GM12878 (cell line): ENCODE data around the gene PPP1R1C. TPM values are rescaled to one million over a fixed set of nuclear protein-coding genes. Genes with fewer than 3 reads are reported as not detected.

Experiments used
- ATAC-seq: fragments of 200-7000 bp; cut with Tn5 transposase; 3 replicates; pipeline ENCODE4 v1.9.1; 2020; ENCODE audit warnings: mild to moderate bottlenecking, moderate library complexity
- BruUV-seq: library from RNA; stranded (reverse); fragments of 400-500 nt; replicated peaks from 2 replicates; lab custom pipeline; 2021; lab: Mats Ljungman, UMichigan
- CTCF ChIA-PET: fragments of 300-600 bp; sonication (Branson Sonifier 250); formaldehyde crosslinking; extraction: SDS; loops from one replicate; lab custom pipeline; 2021; ENCODE audit warnings: inconsistent platforms; lab: Yijun Ruan, JAX
- POLR2A ChIA-PET: fragments of 350-600 bp; formaldehyde crosslinking; extraction: SDS; loops from one replicate; lab custom pipeline; 2021; ENCODE audit warnings: inconsistent platforms; lab: Charles Lee
- RAD21 ChIA-PET: fragments of 300-600 bp; sonication (Branson Sonifier 250); formaldehyde crosslinking; loops from one replicate; lab custom pipeline; 2023; ENCODE audit warnings: antibody characterized with exemption; ENCODE audit not compliant: unreplicated experiment; lab: Charles Lee
- SMC1A ChIA-PET: fragments of 300-600 bp; sonication (Branson Sonifier 250); formaldehyde crosslinking; loops from one replicate; lab custom pipeline; 2023; ENCODE audit not compliant: unreplicated experiment, uncharacterized antibody; lab: Charles Lee
- DNase-seq: peaks from one replicate; pipeline ENCODE4 v3.0.0-alpha.2; 2011; ENCODE audit warnings: low read depth, low spot score
- FAIRE-seq: peaks from 3 replicates; lab custom pipeline; 2011; peaks lifted over from hg19 to GRCh38; lab: Jason Lieb, UNC
- H2AFZ ChIP-seq: 2 replicates; pipeline ENCODE4 v1.6.0; 2011; ENCODE audit warnings: low read depth, low read length, control low read depth; ENCODE audit not compliant: control insufficient read depth
- H3K27ac ChIP-seq: 2 replicates; pipeline ENCODE4 v1.5.1; 2011; ENCODE audit warnings: control low read depth; ENCODE audit not compliant: control insufficient read depth, insufficient read depth
- H3K27me3 ChIP-seq, 2 experiments: replicated peaks in 1 of 2; 2 replicates each; pipeline versions ENCODE4 v1.6.0 to v1.6.1; 2011; ENCODE audit warnings: low read length in 1 of 2; ENCODE audit not compliant: control insufficient read depth in 2 of 2, insufficient read depth in 2 of 2
- H3K36me3 ChIP-seq, 2 experiments: 2 replicates each; pipeline ENCODE4 v1.5.1; 2011; ENCODE audit warnings: low read length in 1 of 2; ENCODE audit not compliant: control insufficient read depth in 2 of 2, insufficient read depth in 2 of 2
- H3K4me1 ChIP-seq: 2 replicates; pipeline ENCODE4 v1.6.1; 2011; ENCODE audit warnings: mild to moderate bottlenecking, low read length, moderate library complexity, mixed read lengths; ENCODE audit not compliant: control insufficient read depth, insufficient read depth
- H3K4me2 ChIP-seq: 2 replicates; pipeline ENCODE4 v1.6.0; 2011; ENCODE audit warnings: control low read depth; ENCODE audit not compliant: control insufficient read depth, insufficient read depth
- H3K4me3 ChIP-seq: fragments of 200-600 bp; sonication (generic); 2 replicates; pipeline ENCODE4 v1.5.1; 2016
- H3K79me2 ChIP-seq: 2 replicates; pipeline ENCODE4 v1.6.0; 2011; ENCODE audit warnings: low read length; ENCODE audit not compliant: control insufficient read depth, insufficient read depth
- H3K9ac ChIP-seq: 2 replicates; pipeline ENCODE4 v1.8.0; 2011; ENCODE audit warnings: low read length, control low read depth, mixed read lengths; ENCODE audit not compliant: control insufficient read depth, insufficient read depth
- H3K9me3 ChIP-seq: replicated peaks from 3 replicates; pipeline ENCODE4 v1.5.1; 2011; ENCODE audit warnings: mild to moderate bottlenecking, low read length; ENCODE audit not compliant: control insufficient read depth, insufficient read depth
- H4K20me1 ChIP-seq: 2 replicates; pipeline ENCODE4 v1.6.0; 2011; ENCODE audit not compliant: control insufficient read depth, insufficient read depth
- BACH1 ChIP-seq: fragments of 450-650 bp; IDR thresholded peaks from 2 replicates; pipeline ENCODE4 v1.6.1; 2017; ENCODE audit warnings: mild to moderate bottlenecking, borderline replicate concordance
- BMI1 ChIP-seq: fragments of 450-650 bp; IDR thresholded peaks from 2 replicates; pipeline ENCODE4 v1.6.1; 2016; ENCODE audit warnings: mild to moderate bottlenecking, moderate library complexity, borderline replicate concordance
- EGR1 ChIP-seq, 2 experiments: IDR thresholded peaks; 1 replicate in 1 of 2; 2 replicates in 1 of 2; pipeline ENCODE4 v1.6.1; 2011 to 2012; ENCODE audit warnings: low read depth in 2 of 2, low read length in 2 of 2, borderline replicate concordance in 1 of 2, mild to moderate bottlenecking in 1 of 2, moderate library complexity in 1 of 2
- JUND ChIP-seq: IDR thresholded peaks from 2 replicates; pipeline ENCODE4 v1.6.1; 2012; ENCODE audit warnings: low read depth, mild to moderate bottlenecking, low read length, improper control_type of control experiment, moderate library complexity
- KAT2A ChIP-seq: conservative IDR thresholded peaks from 2 replicates; pipeline ENCODE4 v1.6.1; 2011; ENCODE audit warnings: low read depth, low read length; ENCODE audit not compliant: control insufficient read depth
- MTA3 ChIP-seq: IDR thresholded peaks from 2 replicates; pipeline ENCODE4 v1.6.1; 2012; ENCODE audit warnings: low read length, inconsistent platforms, borderline replicate concordance
- RB1 ChIP-seq: fragments of 450-650 bp; formaldehyde crosslinking; IDR thresholded peaks from 2 replicates; pipeline ENCODE4 v1.6.1; 2017; ENCODE audit warnings: mild to moderate bottlenecking, borderline replicate concordance
- SIN3A ChIP-seq: IDR thresholded peaks from 2 replicates; pipeline ENCODE4 v1.6.1; 2012; ENCODE audit warnings: low read depth, low read length, improper control_type of control experiment
- SP1 ChIP-seq: IDR thresholded peaks from one replicate; pipeline ENCODE4 v1.6.1; 2011; ENCODE audit warnings: low read depth, low read length
- TAF1 ChIP-seq: IDR thresholded peaks from 2 replicates; pipeline ENCODE4 v1.6.1; 2011; ENCODE audit warnings: mild to moderate bottlenecking, low read depth, low read length, borderline replicate concordance
- ZNF217 ChIP-seq: fragments of 450-650 bp; IDR thresholded peaks from 2 replicates; pipeline ENCODE4 v1.6.1; 2017; ENCODE audit warnings: antibody characterized with exemption, mild to moderate bottlenecking
- ZZZ3 ChIP-seq: IDR thresholded peaks from 2 replicates; pipeline ENCODE4 v1.6.1; 2011; ENCODE audit warnings: low read depth; ENCODE audit not compliant: control insufficient read depth, insufficient read length
- WGBS: methylation state at CpG from one replicate; pipeline ENCODE4 v1.1.6; 2016; ENCODE audit warnings: low lambda C conversion rate; ENCODE audit not compliant: insufficient replicate concordance, insufficient coverage; ENCODE audit errors: missing lambda C conversion rate; 5-methylcytosine and 5-hydroxymethylcytosine counted together
- in situ Hi-C: fragments of 300-500 bp; cut with MboI; formaldehyde crosslinking; loops from 9 replicates; pipeline ENCODE4 v1.14.3; 2018; ENCODE audit warnings: mixed read lengths
- intact Hi-C: fragments of 100-400 bp; cut with micrococcal nuclease; formaldehyde crosslinking; loops from one replicate; pipeline ENCODE4 v1.14.2; 2022; ENCODE audit not compliant: unreplicated experiment
- polyA plus RNA-seq, 11 experiments: library from polyadenylated mRNA; depleted of rRNA in 4 of 11; unstranded in 6 of 11; stranded (reverse) in 5 of 11; fragments of >200 nt; fragmentation: Nextera tagmentation in 4 of 11; fragmentation: Illumina TruSeq in 1 of 11; extraction: Ambion mirVana in 4 of 11; extraction: Trizol in 1 of 11; gene quantifications; 1 replicate in 1 of 11; 2 replicates in 10 of 11; pipeline versions ENCODE4 v1.2.1 to v1.2.3, GENCODE V29; 2011 to 2016; ENCODE audit warnings: inconsistent platforms in 2 of 11, missing spikeins in 2 of 11, low read depth in 1 of 11
- total RNA-seq, 4 experiments: library from RNA; depleted of rRNA in 3 of 4; stranded (reverse); fragments of >200 nt in 3 of 4; fragmentation: Illumina TruSeq in 1 of 4; extraction: Trizol in 1 of 4; gene quantifications; 2 replicates each; pipeline versions ENCODE4 v1.2.1 to v1.2.3, GENCODE V29; 2013 to 2021
- TF ChIP-seq, protein P1 (sequence below): fragments of 450-650 bp; IDR thresholded peaks from 2 replicates; pipeline ENCODE4 v1.6.1; 2018; ENCODE audit warnings: mild to moderate bottlenecking, low read depth, moderate library complexity; ENCODE audit not compliant: partially characterized antibody

PPP1R1C gene
- total and polyA plus RNA-seq, 10 of the 15 experiments (the other 5 are each of a cell fraction or from before 2014, with no cell fraction given): 0.11 TPM; not detected in 9

DNA sequence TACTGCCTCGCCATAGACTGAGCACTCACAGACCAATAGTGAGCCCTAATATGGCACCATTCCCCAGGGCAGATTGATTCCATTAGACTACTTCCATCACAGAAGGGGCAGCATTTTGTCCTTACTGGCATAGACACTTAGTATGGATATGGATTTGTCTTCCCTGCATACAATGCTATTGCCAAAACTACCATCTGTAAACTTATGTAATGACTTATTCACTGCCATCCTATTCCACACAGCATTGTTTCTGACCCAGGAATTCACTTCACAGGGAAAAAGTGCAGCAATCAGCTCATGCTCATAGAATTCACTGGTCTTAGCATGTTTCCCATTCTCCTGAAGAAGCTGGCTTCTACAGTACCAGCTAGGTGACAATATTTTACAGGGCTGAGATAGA lies 179.0 kb downstream of the PPP1R1C start:
- 0% methylated on average over 1 of the region's 1 CpG for WGBS
- BruUV-seq: no TSS peak
- POLR2A ChIA-PET: no interaction called here

More for the DNA sequence above, 179.0 kb downstream of the PPP1R1C start:
- TF ChIP-seq RB1 (no peak), ZZZ3 (no peak), MTA3 (no peak), ZNF217 (no peak), SP1 (no peak), TAF1 (no peak), KAT2A (no peak), BMI1 (no peak), JUND (no peak), BACH1 (no peak), SIN3A (no peak), EGR1 (IDR thresholded peaks at IDR 0.05; ENCODE audit: borderline replicate concordance in 1 of 2, low read depth in 2 of 2, low read length in 2 of 2) (no peak)
- TF ChIP-seq, protein P1, sequence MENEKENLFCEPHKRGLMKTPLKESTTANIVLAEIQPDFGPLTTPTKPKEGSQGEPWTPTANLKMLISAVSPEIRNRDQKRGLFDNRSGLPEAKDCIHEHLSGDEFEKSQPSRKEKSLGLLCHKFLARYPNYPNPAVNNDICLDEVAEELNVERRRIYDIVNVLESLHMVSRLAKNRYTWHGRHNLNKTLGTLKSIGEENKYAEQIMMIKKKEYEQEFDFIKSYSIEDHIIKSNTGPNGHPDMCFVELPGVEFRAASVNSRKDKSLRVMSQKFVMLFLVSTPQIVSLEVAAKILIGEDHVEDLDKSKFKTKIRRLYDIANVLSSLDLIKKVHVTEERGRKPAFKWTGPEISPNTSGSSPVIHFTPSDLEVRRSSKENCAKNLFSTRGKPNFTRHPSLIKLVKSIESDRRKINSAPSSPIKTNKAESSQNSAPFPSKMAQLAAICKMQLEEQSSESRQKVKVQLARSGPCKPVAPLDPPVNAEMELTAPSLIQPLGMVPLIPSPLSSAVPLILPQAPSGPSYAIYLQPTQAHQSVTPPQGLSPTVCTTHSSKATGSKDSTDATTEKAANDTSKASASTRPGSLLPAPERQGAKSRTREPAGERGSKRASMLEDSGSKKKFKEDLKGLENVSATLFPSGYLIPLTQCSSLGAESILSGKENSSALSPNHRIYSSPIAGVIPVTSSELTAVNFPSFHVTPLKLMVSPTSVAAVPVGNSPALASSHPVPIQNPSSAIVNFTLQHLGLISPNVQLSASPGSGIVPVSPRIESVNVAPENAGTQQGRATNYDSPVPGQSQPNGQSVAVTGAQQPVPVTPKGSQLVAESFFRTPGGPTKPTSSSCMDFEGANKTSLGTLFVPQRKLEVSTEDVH: no peak
- Histone ChIP-seq H3K9me3 (no peaks in the 10 kb centered on the region), H3K4me3 (no peak overlapping the region), H2AFZ (no peak overlapping the region), H3K79me2 (no peaks in the 10 kb centered on the region), H3K9ac (no peak overlapping the region), H3K36me3 (no peaks in the 10 kb centered on the region), H3K4me2 (no peak overlapping the region), H3K27me3 (no peaks in the 10 kb centered on the region), H3K4me1 (no peaks in the 10 kb centered on the region), H3K27ac (no peak overlapping the region), H4K20me1 (no peaks in the 10 kb centered on the region)
- ChIA-PET RAD21 (no interaction called here), SMC1A (no interaction called here), CTCF (no interaction called here)
- no peak for FAIRE-seq
- in situ Hi-C loops: no loop called here
- ATAC-seq: no peak
- no peak for DNase-seq
- intact Hi-C loops: no loop called here
